ENCODE results near the gene KIAA1328. TPM values are rescaled to one million over a fixed set of nuclear protein-coding genes. Genes with fewer than 3 reads are reported as not detected.

KIAA1328 gene
- total RNA-seq, 6 experiments from 2014 or later, result 2.7 to 3.3 (median 3.0) TPM

- no peak overlapping the region for H3K27ac Mint-ChIP-seq
- no peak for DNase-seq
- TF ChIP-seq, protein P1, sequence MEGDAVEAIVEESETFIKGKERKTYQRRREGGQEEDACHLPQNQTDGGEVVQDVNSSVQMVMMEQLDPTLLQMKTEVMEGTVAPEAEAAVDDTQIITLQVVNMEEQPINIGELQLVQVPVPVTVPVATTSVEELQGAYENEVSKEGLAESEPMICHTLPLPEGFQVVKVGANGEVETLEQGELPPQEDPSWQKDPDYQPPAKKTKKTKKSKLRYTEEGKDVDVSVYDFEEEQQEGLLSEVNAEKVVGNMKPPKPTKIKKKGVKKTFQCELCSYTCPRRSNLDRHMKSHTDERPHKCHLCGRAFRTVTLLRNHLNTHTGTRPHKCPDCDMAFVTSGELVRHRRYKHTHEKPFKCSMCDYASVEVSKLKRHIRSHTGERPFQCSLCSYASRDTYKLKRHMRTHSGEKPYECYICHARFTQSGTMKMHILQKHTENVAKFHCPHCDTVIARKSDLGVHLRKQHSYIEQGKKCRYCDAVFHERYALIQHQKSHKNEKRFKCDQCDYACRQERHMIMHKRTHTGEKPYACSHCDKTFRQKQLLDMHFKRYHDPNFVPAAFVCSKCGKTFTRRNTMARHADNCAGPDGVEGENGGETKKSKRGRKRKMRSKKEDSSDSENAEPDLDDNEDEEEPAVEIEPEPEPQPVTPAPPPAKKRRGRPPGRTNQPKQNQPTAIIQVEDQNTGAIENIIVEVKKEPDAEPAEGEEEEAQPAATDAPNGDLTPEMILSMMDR (IDR thresholded peaks at IDR 0.05), result no peak
- H3K4me1 Mint-ChIP-seq (ENCODE audit: low read depth), result no peaks in the 10 kb centered on the region
- no peak overlapping the region for H3K4me3 Mint-ChIP-seq
- peaks cover 19% of the 10 kb centered on the region for H3K27me3 Mint-ChIP-seq (ENCODE audit: insufficient read depth)
- H3K36me3 Mint-ChIP-seq (ENCODE audit: low read depth), result no peaks in the 10 kb centered on the region
- no peaks in the 10 kb centered on the region for H3K9me3 Mint-ChIP-seq
These were observed 415.7 kb downstream of the KIAA1328 start for GRCh38 chr18:37244618-37245017.

GRCh38 chr18:37246779-37247340, 417.9 kb downstream of the KIAA1328 start:
- Mint-ChIP-seq H3K4me1 (ENCODE audit: low read depth) (no peaks in the 10 kb centered on the region), H3K36me3 (ENCODE audit: low read depth) (no peaks in the 10 kb centered on the region), H3K27ac (no peak overlapping the region), H3K4me3 (no peak overlapping the region), H3K9me3 (no peaks in the 10 kb centered on the region), H3K27me3 (ENCODE audit: insufficient read depth) (peaks cover 32% of the 10 kb centered on the region)
- no peak for DNase-seq
- TF ChIP-seq, protein P1 (IDR thresholded peaks at IDR 0.05), result no peak

DNA sequence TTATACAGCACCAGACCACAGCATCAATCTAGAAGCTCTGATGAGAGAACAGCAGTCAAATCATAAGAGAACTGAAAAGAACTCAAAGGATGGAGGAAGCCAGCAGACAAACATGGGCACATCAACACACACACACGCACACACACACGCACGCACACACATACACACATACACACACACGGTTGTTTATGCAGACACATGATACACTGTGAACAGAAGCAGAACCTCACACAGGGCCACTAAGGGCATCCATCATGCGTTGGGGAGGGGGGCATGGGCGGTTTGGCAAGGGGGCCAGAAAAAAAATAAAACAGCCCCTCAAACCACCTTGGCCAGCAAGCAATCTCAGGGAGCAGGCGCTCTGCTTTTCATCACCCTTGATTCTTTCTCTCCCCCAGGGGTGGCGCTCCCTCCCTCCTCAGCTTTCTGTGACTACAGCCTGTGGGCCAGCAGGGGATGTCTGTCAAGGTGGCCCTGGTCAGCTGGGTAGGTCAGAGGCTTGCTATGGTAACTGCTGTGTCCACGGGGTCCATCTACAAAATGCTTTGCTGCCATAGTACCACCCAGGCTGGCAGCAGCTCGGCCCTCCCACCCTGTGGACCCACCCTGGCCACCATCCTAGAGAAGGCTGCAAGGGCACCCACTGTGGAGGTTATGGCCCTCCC, 418.7 kb downstream of the KIAA1328 start:
- Mint-ChIP-seq H3K4me1 (ENCODE audit: low read depth) (no peaks in the 10 kb centered on the region), H3K27me3 (ENCODE audit: insufficient read depth) (peaks cover 37% of the 10 kb centered on the region), H3K9me3 (no peaks in the 10 kb centered on the region), H3K36me3 (ENCODE audit: low read depth) (no peaks in the 10 kb centered on the region), H3K27ac (no peak overlapping the region), H3K4me3 (no peak overlapping the region)
- no peak for DNase-seq
- TF ChIP-seq, protein P1 (IDR thresholded peaks at IDR 0.05), result no peak

GRCh38 chr18:37248281-37248680, 419.4 kb downstream of the KIAA1328 start:
- H3K4me3 Mint-ChIP-seq, result no peak overlapping the region
- no peaks in the 10 kb centered on the region for H3K9me3 Mint-ChIP-seq
- peaks cover 39% of the 10 kb centered on the region for H3K27me3 Mint-ChIP-seq (ENCODE audit: insufficient read depth)
- no peaks in the 10 kb centered on the region for H3K4me1 Mint-ChIP-seq (ENCODE audit: low read depth)
- no peaks in the 10 kb centered on the region for H3K36me3 Mint-ChIP-seq (ENCODE audit: low read depth)
- DNase-seq, result no peak
- TF ChIP-seq, protein P1 (IDR thresholded peaks at IDR 0.05), result no peak
- no peak overlapping the region for H3K27ac Mint-ChIP-seq

GRCh38 chr18:37249171-37249886, 420.4 kb downstream of the KIAA1328 start:
- H3K27ac Mint-ChIP-seq, result no peak overlapping the region
- TF ChIP-seq, protein P1 (IDR thresholded peaks at IDR 0.05), result no peak
- no peaks in the 10 kb centered on the region for H3K4me1 Mint-ChIP-seq (ENCODE audit: low read depth)
- no peak overlapping the region for H3K4me3 Mint-ChIP-seq
- H3K9me3 Mint-ChIP-seq, result no peaks in the 10 kb centered on the region
- H3K36me3 Mint-ChIP-seq (ENCODE audit: low read depth), result no peaks in the 10 kb centered on the region
- no peak for DNase-seq
- H3K27me3 Mint-ChIP-seq (ENCODE audit: insufficient read depth), result peaks cover 38% of the 10 kb centered on the region
